ENCODE measurements around the gene B3GAT3. TPM values are rescaled to one million over a fixed set of nuclear protein-coding genes. Genes with fewer than 3 reads are reported as not detected.

Gene B3GAT3
- total RNA-seq, 1 experiment from 2014 or later: 51.2 TPM

GRCh38 chr11:62669420-62670161 lies 47.8 kb upstream of the B3GAT3 start:
- RAD21 ChIA-PET (ENCODE audit: low non-redundant PET in 1 of 2, low total read pairs in 2 of 2, uncharacterized antibody in 2 of 2, unreplicated experiment in 2 of 2): no interaction called here
- Histone ChIP-seq H4K20me1 (ENCODE audit: insufficient read depth) (no peaks in the 10 kb centered on the region), H3K27me3 (ENCODE audit: insufficient read depth, low read length) (no peaks in the 10 kb centered on the region), H3K79me2 (ENCODE audit: insufficient read depth, low read length) (peaks cover 80% of the 10 kb centered on the region), H3K9ac (ENCODE audit: low read length) (peak overlapping the region; percentile 13), H3K4me2 (ENCODE audit: low read length) (peak overlapping the region; percentile 95), H3K4me3 (replicated peaks in 1 of 2; ENCODE audit: low read depth in 1 of 2, low read length in 2 of 2) (no peak overlapping the region), H3K9me3 (ENCODE audit: control insufficient read depth in 1 of 2, insufficient read depth in 1 of 2, low read depth in 1 of 2, low read length in 2 of 2) (no peaks in the 10 kb centered on the region), H3K9me2 (ENCODE audit: insufficient read depth) (no peaks in the 10 kb centered on the region), H3K27ac (ENCODE audit: low read depth, low read length) (peak overlapping the region; percentile 98), H3K36me3 (ENCODE audit: control insufficient read depth in 1 of 2, insufficient read depth in 2 of 2, low read length in 2 of 2) (peaks cover 2 to 18% of the 10 kb centered on the region in 2 experiments; a peak in 2 of 4 replicates), H3K4me1 (ENCODE audit: control insufficient read depth in 1 of 2, insufficient read depth in 2 of 2, low read length in 2 of 2) (peaks cover 39 to 68% of the 10 kb centered on the region in 2 experiments), H2AFZ (ENCODE audit: low read depth, low read length, poor library complexity, severe bottlenecking) (no peak overlapping the region)
- TF ChIP-seq POLR2AphosphoS5 (IDR thresholded peaks at IDR 0.05; ENCODE audit: low read depth, low read length) (no peak; the same call in none of the 2 replicates), ZFX (IDR thresholded peaks at IDR 0.05) (no peak), SP1 (IDR thresholded peaks at IDR 0.05; ENCODE audit: low read depth) (no peak), CBX3 (IDR thresholded peaks at IDR 0.05; ENCODE audit: low read depth) (no peak), ZBTB33 (IDR thresholded peaks at IDR 0.05; ENCODE audit: extremely low read depth, insufficient replicate concordance, low read length) (no peak)
- DNase-seq (ENCODE audit: low read depth, low spot score): no peak
- CTCF ChIA-PET: interaction anchor here (2.9 kb wide), 1 partner anchor 11 kb away, joined by 16 read pairs; no protein-coding TSS in a partner anchor
- POLR2A ChIA-PET: interaction anchor here (0.7 to 8.9 kb wide), 8 partner anchors 10 to 172 kb away, joined by 3 to 195 read pairs (median 10); partner anchors contain the start of genes GANAB, INTS5, MTA2 and TUT1
- BruUV-seq (replicated peaks): no TSS peak
- no peak for ATAC-seq
- intact Hi-C loops (cut with micrococcal nuclease): loop anchor here (5.0 to 10.0 kb wide), 3 partner anchors 77 to 118 kb away; partner anchors contain the start of genes POLR2G, TMEM179B and TUT1
